Activated CD4-positive, alpha-beta memory T cell treated with anti-CD3 and anti-CD28 coated beads, Interleukin-2, amount 10 ng/mL, durations not matched to agents 7 days and 5 days (primary cell): ENCODE measurements around the gene EPB41L2. TPM values are rescaled to one million over a fixed set of nuclear protein-coding genes. Genes with fewer than 3 reads are reported as not detected.
"Not testable (repeated sequence)": the region's sequence is repeated elsewhere in the genome, so short reads cannot be mapped to it uniquely, and the experiment has no call there.

Source experiments
- CTCF ChIA-PET: fragments of 350-600 bp; sonication (Branson Sonifier 250); formaldehyde crosslinking; loops from one replicate; lab custom pipeline; 2021; ENCODE audit warnings: antibody characterized with exemption, inconsistent platforms; lab: Charles Lee
- POLR2A ChIA-PET: fragments of 350-600 bp; sonication (Branson Sonifier 250); formaldehyde crosslinking; loops from one replicate; lab custom pipeline; 2021; ENCODE audit warnings: antibody characterized with exemption; lab: Charles Lee
- DNase-seq: peaks from one replicate; pipeline ENCODE4 v3.0.0-alpha.2; 2020
- H3K27ac Mint-ChIP-seq: one replicate; pipeline ENCODE4 v1.8.0; 2021; ENCODE audit warnings: mild to moderate bottlenecking, mixed read lengths
- H3K27me3 Mint-ChIP-seq: one replicate; pipeline ENCODE4 v1.8.0; 2021; ENCODE audit warnings: mixed read lengths
- H3K36me3 Mint-ChIP-seq: one replicate; pipeline ENCODE4 v1.8.0; 2021; ENCODE audit warnings: low read depth, mixed read lengths
- H3K4me1 Mint-ChIP-seq: one replicate; pipeline ENCODE4 v1.8.0; 2021; ENCODE audit warnings: mixed read lengths
- H3K4me3 Mint-ChIP-seq: one replicate; pipeline ENCODE4 v1.8.0; 2021; ENCODE audit warnings: mild to moderate bottlenecking, mixed read lengths
- H3K9me3 Mint-ChIP-seq: one replicate; pipeline ENCODE4 v1.8.0; 2021; ENCODE audit warnings: mixed read lengths
- total RNA-seq, 2 experiments: library from RNA; stranded (reverse); gene quantifications; one replicate each; pipeline ENCODE4 v1.2.3, GENCODE V29; 2021

The EPB41L2 gene
- total RNA-seq, 2 experiments from 2014 or later: 24.8 to 25.6 TPM

- Mint-ChIP-seq H3K36me3 (no peaks in the 10 kb centered on the region), H3K4me3 (no peak overlapping the region), H3K9me3 (no peaks in the 10 kb centered on the region), H3K4me1 (no peaks in the 10 kb centered on the region), H3K27ac (no peak overlapping the region), H3K27me3 (no peaks in the 10 kb centered on the region)
- POLR2A ChIA-PET: no interaction called here
- CTCF ChIA-PET: no interaction called here
- DNase-seq: no peak
Measured at GRCh38 chr6:130931683-130932082, 131.4 kb downstream of the EPB41L2 start.

GRCh38 chr6:130929036-130929678 is 133.9 kb downstream of the EPB41L2 start:
- CTCF ChIA-PET: no interaction called here

GRCh38 chr6:130928158-130928912 is 134.7 kb downstream of the EPB41L2 start:
- H3K4me3 Mint-ChIP-seq: no peak overlapping the region
- ChIA-PET CTCF (no interaction called here), POLR2A (no interaction called here)
- no peaks in the 10 kb centered on the region for H3K36me3 Mint-ChIP-seq
- DNase-seq: no peak
- H3K27me3 Mint-ChIP-seq: no peaks in the 10 kb centered on the region
- no peak overlapping the region for H3K27ac Mint-ChIP-seq
- H3K9me3 Mint-ChIP-seq: no peaks in the 10 kb centered on the region
- no peaks in the 10 kb centered on the region for H3K4me1 Mint-ChIP-seq

More at GRCh38 chr6:130929036-130929678, 133.9 kb downstream of the EPB41L2 start:
- H3K9me3 Mint-ChIP-seq: no peaks in the 10 kb centered on the region
- no peaks in the 10 kb centered on the region for H3K36me3 Mint-ChIP-seq
- no peak overlapping the region for H3K4me3 Mint-ChIP-seq
- no peaks in the 10 kb centered on the region for H3K4me1 Mint-ChIP-seq
- POLR2A ChIA-PET: no interaction called here
- no peak overlapping the region for H3K27ac Mint-ChIP-seq
- H3K27me3 Mint-ChIP-seq: no peaks in the 10 kb centered on the region
- DNase-seq: no peak

- CTCF ChIA-PET: no interaction called here
- Mint-ChIP-seq H3K4me3 (no peak overlapping the region), H3K9me3 (no peaks in the 10 kb centered on the region), H3K36me3 (no peaks in the 10 kb centered on the region), H3K4me1 (no peaks in the 10 kb centered on the region), H3K27me3 (no peaks in the 10 kb centered on the region), H3K27ac (no peak overlapping the region)
- DNase-seq: no peak
- POLR2A ChIA-PET: no interaction called here
Measured at GRCh38 chr6:130927305-130927704, 135.7 kb downstream of the EPB41L2 start.

GRCh38 chr6:130923350-130923749 is 139.7 kb downstream of the EPB41L2 start:
- Mint-ChIP-seq H3K4me3 (no peak overlapping the region), H3K36me3 (no peaks in the 10 kb centered on the region), H3K27ac (no peak overlapping the region), H3K27me3 (no peaks in the 10 kb centered on the region), H3K9me3 (no peaks in the 10 kb centered on the region), H3K4me1 (no peaks in the 10 kb centered on the region)
- no peak for DNase-seq
- ChIA-PET POLR2A (no interaction called here), CTCF (no interaction called here)

- Mint-ChIP-seq H3K36me3 (no peaks in the 10 kb centered on the region), H3K27ac (no peak overlapping the region)
- CTCF ChIA-PET: no interaction called here
Measured at GRCh38 chr6:130922922-130923321, 140.1 kb downstream of the EPB41L2 start.

GRCh38 chr6:130920969-130921368 is 142.1 kb downstream of the EPB41L2 start:
- no peak for DNase-seq
- no peaks in the 10 kb centered on the region for H3K4me1 Mint-ChIP-seq
- H3K27ac Mint-ChIP-seq: no peak overlapping the region
- H3K36me3 Mint-ChIP-seq: no peaks in the 10 kb centered on the region
- POLR2A ChIA-PET: no interaction called here
- no peak overlapping the region for H3K4me3 Mint-ChIP-seq
- no peaks in the 10 kb centered on the region for H3K9me3 Mint-ChIP-seq
- H3K27me3 Mint-ChIP-seq: no peaks in the 10 kb centered on the region
- CTCF ChIA-PET: no interaction called here

More at GRCh38 chr6:130922922-130923321, 140.1 kb downstream of the EPB41L2 start:
- Mint-ChIP-seq H3K4me3 (no peak overlapping the region), H3K4me1 (no peaks in the 10 kb centered on the region), H3K9me3 (no peaks in the 10 kb centered on the region), H3K27me3 (no peaks in the 10 kb centered on the region)
- DNase-seq: no peak
- POLR2A ChIA-PET: no interaction called here

- no peaks in the 10 kb centered on the region for H3K9me3 Mint-ChIP-seq
- no peak for DNase-seq
- no peaks in the 10 kb centered on the region for H3K36me3 Mint-ChIP-seq
- ChIA-PET CTCF (no interaction called here), POLR2A (no interaction called here)
- H3K27ac Mint-ChIP-seq: no peak overlapping the region
- H3K27me3 Mint-ChIP-seq: peaks cover 3% of the 10 kb centered on the region
- peaks cover 2% of the 10 kb centered on the region for H3K4me1 Mint-ChIP-seq
- H3K4me3 Mint-ChIP-seq: no peak overlapping the region
Measured at GRCh38 chr6:130918171-130918570, 144.9 kb downstream of the EPB41L2 start.

GRCh38 chr6:130915606-130916005 is 147.4 kb downstream of the EPB41L2 start:
- H3K4me3 Mint-ChIP-seq, H3K27me3 Mint-ChIP-seq, CTCF ChIA-PET, H3K4me1 Mint-ChIP-seq, H3K27ac Mint-ChIP-seq, DNase-seq, POLR2A ChIA-PET, H3K9me3 Mint-ChIP-seq, H3K36me3 Mint-ChIP-seq: not testable (repeated sequence)

- Mint-ChIP-seq H3K4me1 (peaks cover 8% of the 10 kb centered on the region), H3K9me3 (peaks cover 2% of the 10 kb centered on the region), H3K27ac (no peak overlapping the region), H3K27me3 (peaks cover 12% of the 10 kb centered on the region), H3K4me3 (no peak overlapping the region), H3K36me3 (peaks cover 2% of the 10 kb centered on the region)
- ChIA-PET POLR2A (no interaction called here), CTCF (no interaction called here)
- peak; percentile 19 for DNase-seq
Measured at GRCh38 chr6:130913120-130913519, 149.9 kb downstream of the EPB41L2 start.

- H3K9me3 Mint-ChIP-seq: peaks cover 2% of the 10 kb centered on the region
Measured at GRCh38 chr6:130912434-130912833, 150.6 kb downstream of the EPB41L2 start.

GRCh38 chr6:130908958-130909357 is 154.1 kb downstream of the EPB41L2 start:
- CTCF ChIA-PET: no interaction called here
- peaks cover 10% of the 10 kb centered on the region for H3K27me3 Mint-ChIP-seq
- H3K4me3 Mint-ChIP-seq: no peak overlapping the region
- peaks cover 2% of the 10 kb centered on the region for H3K9me3 Mint-ChIP-seq
- no peak for DNase-seq
- H3K27ac Mint-ChIP-seq: no peak overlapping the region
- peaks cover 2% of the 10 kb centered on the region for H3K36me3 Mint-ChIP-seq
- POLR2A ChIA-PET: no interaction called here
- peaks cover 8% of the 10 kb centered on the region for H3K4me1 Mint-ChIP-seq

More at GRCh38 chr6:130912434-130912833, 150.6 kb downstream of the EPB41L2 start:
- Mint-ChIP-seq H3K4me3 (no peak overlapping the region), H3K27ac (no peak overlapping the region), H3K27me3 (peaks cover 12% of the 10 kb centered on the region), H3K4me1 (peaks cover 8% of the 10 kb centered on the region), H3K36me3 (peaks cover 2% of the 10 kb centered on the region)
- CTCF ChIA-PET: no interaction called here
- POLR2A ChIA-PET: no interaction called here
- DNase-seq: no peak

- H3K27me3 Mint-ChIP-seq: peaks cover 9% of the 10 kb centered on the region
- CTCF ChIA-PET: no interaction called here
- peaks cover 2% of the 10 kb centered on the region for H3K9me3 Mint-ChIP-seq
- H3K36me3 Mint-ChIP-seq: peaks cover 2% of the 10 kb centered on the region
- H3K4me3 Mint-ChIP-seq: no peak overlapping the region
- DNase-seq: no peak
- POLR2A ChIA-PET: no interaction called here
- no peak overlapping the region for H3K27ac Mint-ChIP-seq
- H3K4me1 Mint-ChIP-seq: peaks cover 7% of the 10 kb centered on the region
Measured at GRCh38 chr6:130908188-130908587, 154.9 kb downstream of the EPB41L2 start.

- no peak for DNase-seq
- H3K27ac Mint-ChIP-seq: no peak overlapping the region
- H3K4me1 Mint-ChIP-seq: peaks cover 2% of the 10 kb centered on the region
- peaks cover 2% of the 10 kb centered on the region for H3K9me3 Mint-ChIP-seq
- ChIA-PET CTCF (no interaction called here), POLR2A (no interaction called here)
- H3K4me3 Mint-ChIP-seq: no peak overlapping the region
- peaks cover 2% of the 10 kb centered on the region for H3K36me3 Mint-ChIP-seq
- peaks cover 9% of the 10 kb centered on the region for H3K27me3 Mint-ChIP-seq
Measured at GRCh38 chr6:130907687-130908086, 155.4 kb downstream of the EPB41L2 start.
